Stimulated activated CD4-positive, alpha-beta T cell treated with anti-CD3 and anti-CD28 coated beads, TNF-alpha, amount 100 ng/mL, for 48 hours (primary cell): ENCODE data around the gene SMARCC2.
"Not testable (repeated sequence)": the region's sequence is repeated elsewhere in the genome, so short reads cannot be mapped to it uniquely, and the experiment has no call there.

Experiments used
- DNase-seq, 3 donors: peaks; one replicate each; pipeline ENCODE4 v3.0.0-alpha.2; 2020; ENCODE audit warnings: low read depth in 3 of 3

Gene SMARCC2

DNA sequence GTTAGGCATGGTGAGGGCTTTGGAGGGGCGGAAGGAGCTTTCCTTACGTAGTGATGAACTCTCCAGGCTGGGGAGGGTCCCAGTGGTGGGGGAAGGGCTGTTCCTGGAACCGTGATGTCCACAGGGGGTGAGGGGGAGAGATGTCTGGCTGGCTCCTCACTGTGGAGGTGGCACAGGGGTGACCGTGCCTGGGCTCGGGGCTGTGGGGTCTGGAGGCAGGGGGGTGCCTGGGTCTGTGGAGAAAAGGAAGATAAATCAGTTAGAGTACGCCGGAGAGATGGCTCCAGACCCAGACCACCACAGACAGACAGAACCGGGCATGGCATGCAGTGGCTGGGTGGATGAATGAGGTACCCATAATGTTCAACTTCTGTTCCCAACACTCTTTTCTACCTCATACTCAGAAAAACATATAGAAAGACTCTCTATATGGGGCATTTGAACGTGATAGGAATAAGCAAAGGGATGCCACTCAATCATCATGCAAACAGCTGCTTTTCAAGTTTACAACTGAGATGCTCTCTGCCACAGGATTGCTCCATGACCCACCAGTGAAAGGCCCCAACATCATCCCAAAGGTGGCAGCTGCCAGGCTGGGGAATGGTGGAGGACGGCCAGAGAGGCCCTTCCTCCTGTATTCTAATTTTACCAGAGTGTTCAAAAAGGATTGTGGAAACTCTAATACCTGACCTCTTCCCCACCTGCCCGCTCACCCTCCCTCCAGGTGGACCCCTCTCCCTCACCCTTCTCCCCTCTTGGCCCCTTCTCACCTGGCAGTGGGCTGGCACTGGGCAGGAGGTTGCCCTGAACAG lies 25.5 kb downstream of the SMARCC2 start:
- DNase-seq = no peak

DNA sequence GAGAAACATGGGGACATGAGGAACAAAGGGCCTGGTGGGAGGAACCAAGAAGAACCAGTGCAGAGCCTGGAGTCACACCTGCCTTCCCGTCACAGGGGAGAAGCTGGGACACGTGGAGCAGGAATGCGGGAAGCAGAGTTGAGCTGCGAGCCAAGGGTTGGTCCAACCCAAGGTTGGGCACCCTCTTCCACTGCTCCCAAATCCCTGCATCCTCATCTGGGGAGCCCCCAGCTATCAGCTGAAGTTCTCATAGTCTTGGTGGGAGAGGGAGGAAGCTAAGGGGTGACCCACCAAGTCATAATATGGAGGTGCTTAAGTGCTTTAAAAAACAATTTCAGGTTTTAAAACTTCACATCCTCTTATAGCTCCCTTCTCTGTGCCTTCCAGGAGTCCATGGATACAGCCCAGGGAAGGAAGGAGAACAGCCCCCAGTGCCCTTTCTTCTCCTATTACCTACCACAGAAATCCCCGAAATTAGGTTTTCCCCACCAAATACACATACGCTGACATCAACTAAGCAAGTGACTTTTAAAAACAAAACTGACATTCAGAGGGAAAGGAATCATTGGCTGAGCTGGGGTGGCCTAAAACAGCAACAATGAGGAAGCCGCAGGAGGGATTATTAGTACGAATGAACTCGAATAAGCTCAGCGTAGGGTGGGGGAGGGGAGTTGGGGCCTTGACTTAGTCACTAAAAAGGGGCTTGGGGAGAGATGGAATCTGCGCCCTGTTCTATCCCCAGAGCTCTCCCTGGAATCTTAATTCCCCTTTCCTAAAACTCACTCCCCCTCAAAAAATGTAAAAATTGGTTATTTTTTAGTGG lies 26.6 kb downstream of the SMARCC2 start:
- DNase-seq = no peak

DNA sequence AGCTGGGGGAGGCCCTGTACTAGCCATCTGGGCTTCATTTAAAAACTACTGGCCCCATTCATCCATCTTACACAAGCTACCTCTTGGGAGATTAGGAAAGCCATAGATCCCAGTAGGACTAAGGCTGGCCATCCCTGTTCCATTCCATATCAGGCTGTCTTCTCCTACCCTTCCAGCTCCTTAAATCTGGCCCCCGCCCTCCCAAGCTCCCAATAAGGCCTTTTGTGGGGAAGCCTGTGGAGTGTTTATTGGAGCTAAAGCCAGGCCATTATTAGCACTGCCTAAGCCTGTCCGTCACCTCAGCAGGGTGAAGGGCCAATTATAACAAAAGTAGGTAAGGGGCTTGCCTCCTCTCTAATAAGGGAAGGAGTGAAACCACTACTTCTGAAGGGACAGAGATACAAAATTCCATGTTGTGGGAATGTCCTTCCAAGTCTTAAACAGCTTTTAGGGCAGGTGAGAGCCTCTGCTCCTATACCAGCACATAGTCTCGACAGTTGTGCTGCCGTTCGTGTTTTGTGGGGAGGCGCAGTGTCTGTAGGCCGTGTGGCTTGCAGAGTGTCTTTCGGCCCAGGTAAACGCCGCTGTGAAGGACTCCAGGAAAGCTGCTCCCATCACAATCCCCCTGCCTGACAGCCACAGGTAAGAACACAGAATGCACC lies 27.5 kb downstream of the SMARCC2 start:
- DNase-seq = no peak

DNA sequence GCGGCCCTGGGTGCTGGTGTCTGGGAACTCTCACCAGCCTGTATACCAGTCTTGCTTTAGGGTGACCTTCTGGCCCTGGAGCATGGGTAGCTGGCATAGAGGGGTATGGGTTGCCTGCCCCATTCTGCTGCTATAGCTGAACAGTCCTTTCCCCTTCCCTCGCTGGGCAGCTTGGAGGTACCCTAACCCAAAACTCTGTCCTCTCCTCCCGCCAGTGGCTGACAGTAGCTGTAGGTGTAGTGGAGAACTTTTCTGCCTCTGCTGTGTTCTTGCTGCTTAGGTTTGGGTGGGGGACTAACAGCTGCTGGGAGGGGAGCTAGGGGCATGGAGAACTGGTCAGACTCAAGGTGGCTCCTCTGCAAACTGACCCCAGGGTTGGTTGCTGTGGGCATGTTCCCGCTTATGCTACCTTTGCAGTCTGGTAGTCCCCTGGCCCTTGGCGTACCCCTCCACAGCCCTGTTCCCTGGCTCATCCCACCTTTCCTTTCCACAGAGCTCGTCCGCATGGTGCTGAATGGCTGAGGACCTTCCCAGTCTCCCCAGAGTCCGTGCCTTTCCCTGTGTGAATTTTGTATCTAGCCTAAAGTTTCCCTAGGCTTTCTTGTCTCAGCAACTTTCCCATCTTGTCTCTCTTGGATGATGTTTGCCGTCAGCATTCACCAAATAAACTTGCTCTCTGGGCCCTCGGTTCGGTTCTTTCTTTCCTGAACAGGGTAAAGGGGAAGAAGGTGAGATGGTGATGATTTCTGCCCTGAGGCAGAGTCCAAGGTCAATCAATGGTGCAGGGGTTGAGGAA lies 28.2 kb downstream of the SMARCC2 start:
- no peak for DNase-seq

DNA sequence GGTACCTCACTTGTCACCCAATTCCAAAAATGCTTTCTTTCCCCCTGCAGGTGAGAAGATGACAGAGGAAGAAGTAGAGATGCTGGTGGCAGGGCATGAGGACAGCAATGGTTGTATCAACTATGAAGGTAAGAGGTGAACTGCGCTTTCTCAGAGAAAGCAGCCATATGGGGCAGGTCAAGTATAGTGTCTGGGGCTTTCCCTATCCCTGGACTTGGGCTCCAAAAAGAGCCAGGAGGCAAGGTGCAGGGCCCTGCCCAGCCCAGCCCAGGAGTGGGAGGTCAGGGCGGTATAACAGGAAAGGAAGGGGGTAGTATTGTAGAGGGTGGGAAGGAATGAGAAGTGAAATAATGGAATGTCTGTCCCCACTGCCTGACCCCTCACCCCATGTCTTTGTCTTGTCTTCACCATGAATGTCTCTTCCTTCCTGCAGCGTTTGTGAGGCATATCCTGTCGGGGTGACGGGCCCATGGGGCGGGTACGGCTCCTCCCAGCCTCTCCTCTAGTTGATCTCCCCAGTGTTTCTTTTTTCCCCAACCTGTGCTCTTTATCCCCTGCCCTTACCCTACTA lies 29.0 kb downstream of the SMARCC2 start:
- DNase-seq = peak in 2 of 3 donors; percentile 37 to 40

DNA sequence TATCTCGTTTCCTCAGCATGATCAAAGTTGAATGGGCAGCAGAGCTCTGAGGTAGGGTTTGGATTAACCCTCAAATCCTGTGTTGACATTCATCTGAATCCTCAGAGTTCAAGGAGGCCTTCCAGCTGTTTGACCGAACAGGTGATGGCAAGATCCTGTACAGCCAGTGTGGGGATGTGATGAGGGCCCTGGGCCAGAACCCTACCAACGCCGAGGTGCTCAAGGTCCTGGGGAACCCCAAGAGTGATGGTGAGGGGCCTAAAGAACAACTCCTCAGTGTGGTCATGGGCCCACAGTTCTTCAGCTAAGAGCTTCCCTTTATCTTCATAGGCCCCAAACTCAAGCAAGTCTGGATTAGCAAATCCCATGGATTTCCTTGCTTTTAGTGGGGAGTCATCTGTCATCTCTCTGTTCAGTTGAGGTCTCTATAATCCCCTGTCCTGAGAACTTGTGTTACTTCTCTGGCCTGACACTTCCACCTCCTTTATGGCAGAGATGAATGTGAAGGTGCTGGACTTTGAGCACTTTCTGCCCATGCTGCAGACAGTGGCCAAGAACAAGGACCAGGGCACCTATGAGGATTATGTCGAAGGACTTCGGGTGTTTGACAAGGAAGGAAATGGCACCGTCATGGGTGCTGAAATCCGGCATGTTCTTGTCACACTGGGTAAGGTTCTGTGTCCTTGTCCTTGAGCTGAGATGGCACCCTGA lies 29.6 kb downstream of the SMARCC2 start:
- DNase-seq = no peak

DNA sequence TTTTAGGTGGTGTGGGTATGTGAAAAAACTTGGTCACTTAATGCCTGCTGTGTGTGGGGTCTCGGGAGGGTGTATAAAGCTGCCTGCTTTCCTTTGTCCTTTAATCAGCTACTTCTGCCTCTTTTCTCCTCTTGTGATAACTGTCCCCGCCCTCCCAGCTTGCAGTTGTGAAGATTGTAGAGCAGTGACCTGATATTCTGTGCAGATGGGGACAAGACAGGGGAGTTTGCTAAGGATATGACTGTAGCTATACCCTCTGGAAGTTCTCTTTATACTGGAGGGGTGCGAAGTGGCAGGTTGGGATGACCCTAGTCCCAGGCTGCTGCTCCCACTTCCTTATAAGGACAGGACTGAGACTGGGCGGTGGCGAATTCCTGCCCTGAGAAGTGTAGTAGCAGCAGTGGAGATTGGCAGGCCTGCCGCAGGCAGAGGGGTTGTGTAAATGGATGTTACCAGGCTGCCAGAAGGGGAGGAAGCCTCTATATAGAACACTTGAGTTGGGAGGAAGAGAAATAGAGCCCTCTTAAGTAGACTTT lies 30.3 kb downstream of the SMARCC2 start:
- no peak for DNase-seq

DNA sequence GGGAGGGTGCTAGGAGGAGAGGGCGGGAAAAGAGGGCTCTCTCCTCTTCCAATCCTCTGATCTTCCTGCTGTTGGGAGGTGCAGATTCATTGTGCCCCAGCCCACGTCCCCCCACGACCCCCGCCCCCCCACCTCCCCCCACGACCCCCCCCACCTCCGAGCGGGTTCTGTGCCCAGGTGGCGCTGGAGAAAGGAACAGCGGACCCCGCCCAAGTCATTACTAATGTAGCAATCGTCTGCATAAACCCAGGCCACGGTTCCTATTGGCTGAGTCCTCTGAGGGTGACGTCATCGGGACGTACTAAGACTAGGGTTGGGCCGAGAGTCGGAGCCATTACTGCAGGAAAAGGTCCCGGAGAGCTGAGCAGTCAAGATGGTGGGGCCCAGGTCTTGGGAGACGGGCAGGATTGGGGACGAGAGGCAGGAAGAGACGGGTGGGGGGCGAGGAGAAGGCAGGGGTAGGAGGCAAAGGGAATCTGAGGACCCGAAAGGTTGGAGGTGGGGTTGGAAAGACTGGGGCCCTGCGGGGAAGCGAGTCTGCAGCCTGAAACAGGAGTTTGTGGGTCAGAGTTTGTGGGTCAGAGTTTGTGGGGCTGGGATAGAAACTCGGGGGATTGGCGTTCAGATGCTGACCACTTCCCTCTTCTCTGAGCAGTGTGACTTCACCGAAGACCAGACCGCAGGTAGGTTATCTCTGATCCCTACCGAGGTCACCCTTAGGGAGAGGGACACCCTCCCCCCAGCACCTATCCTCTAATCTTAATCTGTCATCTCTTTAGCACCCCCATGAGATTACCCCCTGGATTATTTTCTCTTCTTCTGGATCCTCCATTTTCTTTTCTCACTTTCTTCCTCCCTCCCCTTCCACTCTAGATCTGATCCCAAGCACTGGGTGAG lies 31.0 kb downstream of the SMARCC2 start, which contains the start of gene MYL6:
Gene MYL6, plus strand, starts transcription at position 331 of the 897 bp plus-strand sequence. Its CDS starts 43 bp downstream, at position 374.
- DNase-seq = peak; percentile 87 to 95 (median 88)

DNA sequence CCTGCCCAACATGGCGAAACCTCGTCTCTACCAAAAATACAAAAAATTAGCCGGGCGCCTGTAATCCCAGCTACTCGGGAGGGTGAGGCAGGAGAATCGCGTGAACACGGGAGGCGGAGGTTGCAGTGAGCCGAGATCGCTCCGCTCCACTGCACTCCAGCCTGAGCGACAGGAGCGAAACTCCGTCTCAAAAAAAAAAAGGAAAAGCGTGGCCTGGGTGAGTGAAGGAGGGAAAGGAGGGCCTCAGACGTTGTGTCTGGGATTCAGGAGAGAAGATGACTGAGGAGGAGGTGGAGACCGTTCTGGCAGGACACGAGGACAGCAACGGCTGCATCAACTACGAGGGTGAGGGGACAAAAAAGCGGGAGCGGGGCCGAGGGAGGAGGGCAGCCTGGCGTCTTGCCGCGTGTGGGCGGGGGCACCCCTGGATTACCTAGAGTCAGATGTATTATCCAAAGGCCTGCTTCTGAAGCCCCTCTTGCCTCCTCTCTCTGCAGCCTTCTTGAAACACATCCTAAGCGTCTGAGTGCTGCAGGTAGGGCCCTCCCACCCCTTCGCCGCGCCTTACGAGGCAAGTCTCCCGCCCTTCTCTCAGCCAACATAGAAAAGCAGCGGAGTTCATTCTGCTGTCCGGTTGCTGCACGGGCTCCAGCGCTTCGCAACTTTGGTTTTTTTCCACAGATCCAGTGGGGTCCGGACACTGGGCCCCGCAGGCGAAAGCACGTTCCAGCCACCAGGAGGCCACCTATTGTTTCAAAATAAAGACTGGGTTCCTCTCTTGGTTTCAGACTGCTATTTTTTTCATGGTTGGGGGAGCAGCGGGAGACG lies 31.9 kb downstream of the SMARCC2 start:
- DNase-seq = peak; percentile 27 to 49 (median 39)

DNA sequence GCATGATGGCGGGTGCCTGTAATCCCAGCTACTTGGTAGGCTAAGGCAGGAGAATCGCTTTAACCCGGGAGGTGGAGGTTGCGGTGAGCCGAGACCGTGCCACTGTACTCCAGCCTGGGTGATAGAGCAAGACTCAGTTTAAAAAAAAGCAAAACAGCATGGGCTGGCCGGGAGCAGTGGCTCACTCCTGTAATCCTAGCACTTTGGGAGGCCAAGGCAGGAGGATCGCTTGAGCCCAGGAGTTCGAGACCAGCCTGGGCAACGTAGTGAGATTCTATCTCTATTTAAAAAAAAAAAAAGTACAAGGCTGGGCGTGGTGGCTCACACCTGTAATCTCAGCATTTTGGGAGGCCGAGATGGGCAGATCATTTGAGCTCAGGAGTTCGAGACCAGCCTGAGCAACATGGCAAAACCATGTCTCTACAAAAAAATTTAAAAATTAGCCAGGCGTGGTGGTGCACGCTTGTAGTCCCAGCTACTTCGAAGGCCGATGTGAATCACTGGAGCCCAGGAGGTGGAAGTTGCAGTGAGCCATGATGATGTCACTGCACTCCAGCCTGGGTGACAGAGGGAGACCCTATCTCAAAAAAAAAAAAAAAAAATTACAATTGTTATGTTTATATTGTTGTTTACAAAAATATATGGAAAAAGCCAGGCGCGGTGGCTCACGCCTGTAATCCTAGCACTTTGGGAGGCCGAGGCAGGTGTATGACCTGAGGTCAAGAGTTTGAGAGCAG lies 32.7 kb downstream of the SMARCC2 start:
- not testable (repeated sequence) for DNase-seq

DNA sequence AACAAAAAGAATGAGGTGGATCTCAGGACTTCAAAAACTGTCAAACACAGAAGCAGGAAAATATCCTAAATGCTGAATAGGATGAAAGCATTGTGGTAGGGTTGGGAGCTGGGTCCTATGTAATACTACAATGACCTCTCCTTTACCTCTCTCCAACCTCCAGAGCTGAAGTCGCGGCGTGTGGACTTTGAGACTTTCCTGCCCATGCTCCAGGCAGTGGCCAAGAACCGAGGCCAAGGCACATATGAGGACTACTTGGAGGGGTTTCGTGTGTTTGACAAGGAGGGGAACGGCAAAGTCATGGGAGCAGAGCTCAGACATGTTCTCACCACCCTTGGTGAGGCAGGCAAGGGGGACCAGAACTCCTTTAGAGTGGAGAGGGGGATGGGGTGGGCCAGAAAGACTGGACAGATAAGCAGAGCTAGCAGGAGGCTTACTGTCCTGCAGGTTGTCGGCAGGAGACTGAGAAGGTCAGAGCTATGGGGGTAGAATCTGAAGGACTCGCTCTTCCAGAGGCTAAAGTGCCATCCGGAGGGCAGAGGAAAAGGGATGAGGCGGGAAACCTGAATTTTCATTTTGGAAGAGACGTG lies 33.9 kb downstream of the SMARCC2 start:
- DNase-seq = no peak

DNA sequence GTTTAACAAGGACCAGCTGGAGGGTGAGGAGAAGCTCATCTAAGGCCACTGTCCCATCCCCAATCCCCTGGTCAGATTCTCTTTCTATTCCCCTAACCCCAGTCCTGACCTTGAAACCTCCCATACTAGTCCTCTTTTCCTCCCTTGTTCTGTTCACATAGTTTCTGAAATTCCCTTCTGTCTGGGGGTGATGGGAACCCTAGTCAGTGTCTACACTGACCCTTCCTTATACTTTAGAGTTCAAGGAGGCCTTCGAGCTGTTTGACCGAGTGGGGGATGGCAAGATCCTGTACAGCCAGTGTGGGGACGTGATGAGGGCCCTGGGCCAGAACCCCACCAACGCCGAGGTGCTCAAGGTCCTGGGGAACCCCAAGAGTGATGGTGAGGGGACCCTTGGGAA lies 34.5 kb downstream of the SMARCC2 start:
- no peak for DNase-seq

DNA sequence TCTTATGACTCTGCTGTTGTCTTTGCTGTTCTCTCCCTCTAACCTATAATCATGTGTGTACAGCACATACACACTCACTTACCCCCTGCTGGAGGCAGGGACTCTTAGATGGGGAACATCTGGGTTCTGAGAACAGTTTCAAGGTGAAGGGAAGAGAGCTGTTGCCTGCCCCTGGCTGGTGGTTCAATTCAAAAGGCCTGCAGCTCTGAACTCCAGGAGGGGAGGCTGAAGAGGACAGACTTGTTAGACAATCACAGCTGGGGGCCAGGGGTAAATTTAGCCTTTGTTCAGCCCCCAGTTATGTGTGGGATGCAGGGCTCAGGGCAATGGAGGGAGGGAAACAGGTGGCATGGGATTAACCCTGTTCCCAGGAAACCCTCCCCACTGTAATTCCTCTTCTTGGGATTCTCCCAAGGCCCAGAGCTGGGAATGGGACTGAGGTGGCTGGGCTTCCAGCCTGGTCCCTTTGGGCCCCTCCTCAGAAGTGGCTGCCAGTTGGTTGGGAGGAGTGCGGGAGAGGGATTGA lies 35.0 kb downstream of the SMARCC2 start:
- no peak for DNase-seq

DNA sequence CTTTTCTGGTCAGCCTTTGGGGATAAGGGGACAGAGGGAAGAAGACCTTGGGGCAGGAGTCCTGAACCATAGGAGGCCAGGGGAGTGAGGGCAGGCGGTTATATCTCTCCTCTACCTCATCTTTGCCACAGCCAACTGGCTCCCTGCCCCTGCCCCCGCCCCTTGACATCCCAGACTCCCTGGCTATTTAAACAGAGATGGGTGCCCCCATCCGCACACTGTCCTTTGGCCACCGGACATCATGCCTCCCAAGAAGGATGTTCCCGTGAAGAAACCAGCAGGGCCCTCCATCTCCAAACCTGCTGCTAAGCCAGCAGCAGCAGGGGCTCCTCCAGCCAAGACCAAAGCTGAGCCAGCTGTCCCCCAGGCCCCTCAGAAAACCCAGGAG lies 35.6 kb downstream of the SMARCC2 start:
- no peak for DNase-seq

DNA sequence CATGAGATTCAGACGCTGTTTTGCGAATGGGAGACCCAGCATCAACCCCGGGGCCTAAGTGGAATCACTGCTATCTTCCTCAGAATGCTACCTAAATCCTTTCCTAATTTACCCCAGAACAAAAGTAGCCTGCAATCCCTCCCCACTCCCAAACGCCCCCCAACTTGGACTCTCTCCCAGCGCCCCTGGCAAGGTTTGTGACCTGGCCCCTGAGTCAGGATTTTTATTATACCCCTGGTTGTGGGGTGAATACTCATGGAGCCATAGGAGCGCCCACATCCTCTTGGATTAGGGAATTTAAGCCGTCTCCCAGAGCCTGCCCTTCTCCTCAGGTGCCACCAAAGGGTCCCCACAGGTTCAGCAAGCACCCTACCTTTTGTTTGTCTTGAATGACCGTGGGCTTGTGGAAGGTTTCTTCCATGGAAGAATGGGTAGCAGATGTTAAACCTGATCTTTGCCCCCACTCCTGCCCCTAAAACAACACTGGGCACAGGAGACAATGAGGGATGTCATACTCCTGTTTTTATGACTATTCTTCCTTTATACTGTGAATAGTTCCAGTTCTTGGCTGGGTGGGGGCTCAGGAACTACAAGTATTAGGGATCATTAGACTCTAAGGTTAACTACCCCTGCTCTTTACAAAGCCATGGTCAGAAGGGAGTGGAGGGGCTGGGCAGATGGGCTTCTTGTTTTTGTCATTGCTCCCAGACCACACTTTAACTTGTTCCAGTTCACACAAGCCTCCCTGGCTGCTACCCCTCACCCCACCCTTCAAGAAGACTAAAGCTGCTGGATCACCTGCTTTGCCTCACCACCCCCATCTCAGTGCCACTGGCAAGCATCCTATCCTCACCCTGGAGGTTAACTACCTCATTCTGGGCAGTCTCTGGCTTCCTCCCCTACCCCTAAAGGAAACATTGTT lies 36.3 kb downstream of the SMARCC2 start:
- no peak for DNase-seq
